Peyer's patch (tissue), 4 donors: ENCODE data around the gene CYB561. TPM values are rescaled to one million over a fixed set of nuclear protein-coding genes. Genes with fewer than 3 reads are reported as not detected.

Experiments
- DNase-seq, 3 donors: peaks; one replicate each; pipeline ENCODE4 v3.0.0-alpha.2; 2017 to 2019
- H3K27ac ChIP-seq, 4 donors: fragments of 200-600 bp; sonication (generic); one replicate each; pipeline ENCODE4 v1.5.1; 2016 to 2019
- H3K27me3 ChIP-seq, 2 donors: fragments of 200-600 bp; sonication (generic); one replicate each; pipeline ENCODE4 v1.5.1; 2019
- H3K36me3 ChIP-seq, 3 donors: fragments of 200-600 bp; sonication (generic); one replicate each; pipeline ENCODE4 v1.5.1; 2016 to 2019
- H3K4me1 ChIP-seq, 4 donors: fragments of 200-600 bp; sonication (generic); one replicate each; pipeline ENCODE4 v1.5.1; 2016 to 2019
- H3K4me3 ChIP-seq, 4 donors: fragments of 200-600 bp; sonication (generic); 1 replicate in 3 of 4; 2 replicates in 1 of 4; pipeline ENCODE4 v1.5.1; 2016 to 2019; ENCODE audit warnings: mild to moderate bottlenecking in 1 of 4
- H3K9me3 ChIP-seq, 4 donors: fragments of 200-600 bp; sonication (generic); one replicate each; pipeline ENCODE4 v1.5.1; 2016 to 2019; ENCODE audit warnings: mild to moderate bottlenecking in 1 of 4
- CTCF ChIP-seq, 6 experiments: fragments of 450-650 bp in 4 of 6; fragments of 200-600 bp in 2 of 6; sonication (generic) in 1 of 6; IDR thresholded peaks; one replicate each; pipeline ENCODE4 v1.5.1; 2017 to 2019; ENCODE audit warnings: antibody characterized with exemption in 6 of 6, mild to moderate bottlenecking in 3 of 6, moderate library complexity in 1 of 6
- POLR2A ChIP-seq, 2 donors: fragments of 450-650 bp; IDR thresholded peaks; one replicate each; pipeline ENCODE4 v1.5.1; 2017; ENCODE audit warnings: antibody characterized with exemption in 2 of 2, mild to moderate bottlenecking in 2 of 2, moderate library complexity in 2 of 2
- total RNA-seq, 4 donors: library from RNA; depleted of rRNA; stranded (reverse); fragments of >200 nt; gene quantifications; one replicate each; pipeline ENCODE4 v1.1.0, GENCODE V29; 2016

The CYB561 gene
- total RNA-seq, 4 donors from 2014 or later = 42.9 to 161 (median 98.5) TPM

GRCh38 chr17:63488851-63489250, 42.7 kb upstream of the CYB561 start:
- no peaks in the 10 kb centered on the region for H3K27me3 ChIP-seq

GRCh38 chr17:63487014-63487339, 40.9 kb upstream of the CYB561 start:
- peaks cover 0 to 70% (median 0%) of the 10 kb centered on the region in 3 donors for H3K36me3 ChIP-seq
- DNase-seq = no peak
- no peaks in the 10 kb centered on the region for H3K4me1 ChIP-seq
- no peak overlapping the region for H3K4me3 ChIP-seq
- no peak overlapping the region for H3K27ac ChIP-seq
- TF ChIP-seq POLR2A (IDR thresholded peaks at IDR 0.05) = no peak
- TF ChIP-seq CTCF (IDR thresholded peaks at IDR 0.05) = no peak
- H3K9me3 ChIP-seq = no peaks in the 10 kb centered on the region
- no peaks in the 10 kb centered on the region for H3K27me3 ChIP-seq

More at GRCh38 chr17:63488851-63489250, 42.7 kb upstream of the CYB561 start:
- Histone ChIP-seq H3K4me1 (no peaks in the 10 kb centered on the region), H3K36me3 (peaks cover 0 to 72% (median 0%) of the 10 kb centered on the region in 3 donors), H3K4me3 (no peak overlapping the region), H3K9me3 (no peaks in the 10 kb centered on the region), H3K27ac (no peak overlapping the region)
- TF ChIP-seq POLR2A (IDR thresholded peaks at IDR 0.05) (no peak), CTCF (IDR thresholded peaks at IDR 0.05) (no peak)
- DNase-seq = no peak

- H3K4me3 ChIP-seq = no peak overlapping the region
- peaks cover 0 to 69% (median 0%) of the 10 kb centered on the region in 3 donors for H3K36me3 ChIP-seq
Measured at GRCh38 chr17:63486317-63487013, 40.4 kb upstream of the CYB561 start.

GRCh38 chr17:63483655-63484575, 37.8 kb upstream of the CYB561 start:
- Histone ChIP-seq H3K36me3 (peaks cover 0 to 74% (median 0%) of the 10 kb centered on the region in 3 donors), H3K4me3 (no peak overlapping the region), H3K9me3 (no peaks in the 10 kb centered on the region), H3K27me3 (no peaks in the 10 kb centered on the region), H3K27ac (no peak overlapping the region), H3K4me1 (peaks cover 0 to 9% (median 1%) of the 10 kb centered on the region in 4 donors)
- DNase-seq = no peak
- no peak for TF ChIP-seq POLR2A (IDR thresholded peaks at IDR 0.05)

More at GRCh38 chr17:63486317-63487013, 40.4 kb upstream of the CYB561 start:
- no peak for DNase-seq
- H3K27ac ChIP-seq = no peak overlapping the region
- H3K27me3 ChIP-seq = no peaks in the 10 kb centered on the region
- H3K4me1 ChIP-seq = no peaks in the 10 kb centered on the region
- no peaks in the 10 kb centered on the region for H3K9me3 ChIP-seq
- TF ChIP-seq CTCF (IDR thresholded peaks at IDR 0.05) (no peak), POLR2A (IDR thresholded peaks at IDR 0.05) (no peak)

GRCh38 chr17:63483038-63483437, 36.9 kb upstream of the CYB561 start:
- peaks cover 0 to 69% (median 0%) of the 10 kb centered on the region in 3 donors for H3K36me3 ChIP-seq
- TF ChIP-seq CTCF (IDR thresholded peaks at IDR 0.05) = no peak
- no peak for TF ChIP-seq POLR2A (IDR thresholded peaks at IDR 0.05)

GRCh38 chr17:63482509-63482908, 36.4 kb upstream of the CYB561 start:
- H3K9me3 ChIP-seq = no peaks in the 10 kb centered on the region
- H3K36me3 ChIP-seq = peaks cover 0 to 66% (median 0%) of the 10 kb centered on the region in 3 donors

More at GRCh38 chr17:63483038-63483437, 36.9 kb upstream of the CYB561 start:
- H3K4me1 ChIP-seq = peaks cover 0 to 9% (median 1%) of the 10 kb centered on the region in 4 donors
- H3K4me3 ChIP-seq = no peak overlapping the region
- H3K9me3 ChIP-seq = no peaks in the 10 kb centered on the region
- H3K27ac ChIP-seq = no peak overlapping the region
- DNase-seq = no peak
- H3K27me3 ChIP-seq = no peaks in the 10 kb centered on the region

More at GRCh38 chr17:63482509-63482908, 36.4 kb upstream of the CYB561 start:
- Histone ChIP-seq H3K4me3 (no peak overlapping the region), H3K27ac (no peak overlapping the region), H3K27me3 (no peaks in the 10 kb centered on the region), H3K4me1 (peaks cover 0 to 9% (median 2%) of the 10 kb centered on the region in 4 donors)
- DNase-seq = no peak
- TF ChIP-seq CTCF (IDR thresholded peaks at IDR 0.05) = no peak
- no peak for TF ChIP-seq POLR2A (IDR thresholded peaks at IDR 0.05)
